NOMO-1 treated with dmso at 0.1 percent for 144 hours (cell line): ENCODE results near the gene CCDC9.

Experiments used
- DNase-seq: peaks from one replicate; lab custom pipeline; 2025; ENCODE audit not compliant: unreplicated experiment; lab: John Stamatoyannopoulos, UW

Gene CCDC9

DNA sequence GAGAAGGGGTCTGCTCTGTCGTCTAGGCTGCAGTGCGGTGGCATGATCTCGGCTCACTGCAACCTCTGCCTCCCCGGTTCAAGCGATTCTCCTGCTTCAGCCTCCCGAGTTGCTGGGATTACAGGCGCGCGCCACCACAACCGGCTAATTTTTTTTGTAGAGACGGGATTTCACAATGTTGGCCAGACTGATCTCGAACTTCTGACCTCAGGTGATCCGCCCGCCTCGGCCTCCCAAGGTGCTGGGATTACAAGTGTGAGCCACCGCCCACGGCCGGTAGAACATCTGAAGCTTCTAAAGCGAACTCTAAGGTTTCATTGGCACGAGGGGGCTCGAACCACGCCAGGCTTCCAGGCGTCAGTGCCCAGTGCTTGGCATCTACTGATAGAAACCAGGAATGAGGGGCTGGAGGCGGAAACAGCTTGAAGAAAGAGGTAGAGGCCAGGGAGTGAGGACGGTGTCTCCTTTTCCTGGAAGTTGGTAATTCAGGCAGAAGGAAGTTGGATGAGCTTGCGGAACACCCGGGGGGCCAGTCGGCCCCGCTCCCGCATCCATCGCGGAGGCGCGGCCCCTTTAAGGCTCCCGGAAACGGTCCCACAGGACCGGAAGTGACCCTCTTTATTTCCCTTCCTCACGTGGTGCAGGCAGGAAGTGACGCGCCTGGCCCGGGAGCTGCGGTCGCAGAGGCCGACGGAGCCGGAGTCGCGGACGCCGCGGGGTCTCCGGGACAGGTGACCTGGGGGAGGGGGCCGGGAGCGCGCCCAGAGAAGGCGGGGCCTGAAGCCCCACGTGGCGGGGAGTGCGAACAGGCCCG is at the start of gene CCDC9:
CCDC9 (plus strand) TSS at position 647 of the 814 bp plus-strand sequence. CDS start 1,876 bp downstream, outside the sequence.
- DNase-seq, result peak; percentile 92

GRCh38 chr19:47209319-47210179 is 46.8 kb upstream of the CCDC9 start:
- DNase-seq, result no peak

DNA sequence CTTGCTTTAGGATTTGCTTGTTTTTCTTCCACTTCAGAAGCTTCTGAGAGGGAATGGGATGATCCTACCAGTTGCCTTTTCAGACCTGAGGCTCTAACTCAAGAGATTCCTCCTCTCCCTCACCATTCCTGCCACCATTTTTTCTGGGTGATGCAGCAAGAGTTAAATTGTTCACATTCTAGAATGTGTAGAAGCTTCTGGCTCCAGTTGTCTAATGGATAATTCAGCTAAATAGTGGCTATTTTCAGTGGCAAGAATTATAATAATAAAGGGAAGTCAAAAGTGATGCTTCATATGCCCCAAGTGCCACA is 46.2 kb upstream of the CCDC9 start:
- DNase-seq, result no peak

DNA sequence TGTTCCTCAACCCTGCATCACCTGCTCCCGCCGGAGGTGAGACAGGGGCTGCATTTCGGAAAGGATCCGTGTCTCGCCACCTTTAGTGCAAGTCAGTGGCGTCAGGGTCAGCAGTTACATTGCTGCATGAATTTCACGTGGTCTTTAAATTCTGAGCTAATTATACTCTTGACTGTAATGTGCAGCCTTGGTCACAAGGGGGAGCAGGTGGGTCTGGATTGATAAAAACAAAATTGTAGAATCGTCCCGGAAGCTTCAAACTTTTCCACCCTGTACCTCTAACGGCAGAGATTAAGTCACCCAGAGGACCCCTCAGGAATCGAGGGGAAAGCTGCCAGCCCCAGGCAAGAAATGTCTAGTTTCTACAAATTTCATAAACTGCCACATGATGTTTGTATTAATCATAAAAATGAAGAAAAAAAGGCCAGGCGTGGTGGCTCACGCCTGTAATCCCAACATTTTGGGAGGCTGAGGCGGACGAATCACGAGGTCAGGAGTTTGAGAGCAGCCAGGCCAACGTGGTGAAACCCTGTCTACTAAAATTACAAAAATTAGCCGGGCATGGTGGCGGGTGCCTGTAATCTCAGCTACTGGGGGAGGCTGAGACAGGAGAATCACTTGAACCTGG is 45.5 kb upstream of the CCDC9 start:
- peak; percentile 63 for DNase-seq

DNA sequence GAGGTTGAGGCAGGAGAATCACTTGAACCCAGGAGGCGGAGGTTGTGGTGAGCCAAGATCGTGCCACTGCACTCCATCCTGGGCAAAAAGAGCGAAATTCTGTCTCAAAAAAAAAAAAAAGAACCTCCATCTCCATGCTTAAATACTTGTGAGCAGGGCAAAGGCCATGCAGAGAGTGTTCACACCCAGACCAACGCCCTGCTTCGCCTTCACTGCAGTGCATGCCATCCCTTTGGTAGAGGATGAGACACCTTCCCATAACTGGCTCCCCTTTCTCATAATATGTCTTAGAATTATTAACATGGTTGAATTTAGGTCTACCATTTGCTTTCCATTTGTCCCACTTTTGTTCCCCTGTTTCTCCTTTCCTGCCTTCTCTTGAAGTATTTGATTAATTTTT is 40.7 kb upstream of the CCDC9 start:
- DNase-seq, result no peak

DNA sequence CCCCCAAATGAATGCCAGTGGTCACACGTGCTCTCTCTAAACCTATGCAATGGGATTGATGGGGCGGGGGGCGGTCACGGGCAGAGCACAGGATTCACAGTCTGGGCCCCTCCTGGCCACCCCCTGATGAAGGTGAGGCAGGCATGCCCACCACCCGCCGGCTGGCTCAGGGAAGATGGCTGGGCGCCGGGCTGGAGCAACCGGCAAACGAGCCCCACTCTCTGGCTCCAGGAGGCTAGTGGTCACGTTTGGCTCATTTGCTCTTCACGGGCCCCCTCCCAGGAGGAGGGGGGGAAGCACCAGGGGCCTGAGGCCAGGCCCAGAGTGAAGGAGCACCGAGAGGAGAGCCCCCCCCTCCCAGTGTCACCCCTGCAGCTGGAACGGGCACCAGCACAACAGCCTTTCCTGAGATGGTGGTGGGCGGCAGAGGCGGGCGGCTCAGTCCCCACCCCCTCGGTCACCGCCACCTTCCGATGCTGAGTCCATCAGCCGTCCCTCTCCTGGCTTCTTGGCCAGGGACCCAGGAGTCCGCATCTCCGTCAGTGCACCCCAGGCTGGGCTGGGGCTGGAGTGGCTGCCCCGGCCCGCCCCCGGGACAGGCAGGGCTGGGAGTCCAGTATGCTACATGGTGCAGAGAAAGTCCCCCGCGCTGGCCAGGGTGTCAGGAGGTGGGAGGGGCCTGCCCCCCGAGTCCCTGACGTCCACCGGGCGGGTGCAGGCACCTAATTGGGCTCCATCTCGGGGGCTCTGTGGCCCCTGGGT is 35.1 kb upstream of the CCDC9 start:
- no peak for DNase-seq

DNA sequence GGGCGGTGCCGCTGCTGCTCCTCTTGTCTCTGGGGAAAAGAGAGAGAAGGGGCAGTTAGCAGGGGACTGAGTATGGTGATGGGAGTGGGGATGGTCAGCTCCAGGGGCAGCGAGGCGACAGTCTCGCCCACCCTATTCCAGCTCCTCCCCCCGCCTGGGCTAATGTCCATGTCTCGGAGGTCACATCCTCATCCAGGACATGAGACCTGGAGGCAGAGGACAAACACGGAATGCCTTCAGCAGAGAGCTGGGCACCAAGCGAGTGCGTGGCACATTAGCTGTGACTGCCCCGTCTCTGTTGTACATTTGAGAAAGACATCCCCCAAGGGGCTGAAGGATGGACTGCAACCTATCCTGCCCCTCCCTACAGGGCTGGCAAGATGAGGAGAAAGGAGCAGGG is 34.4 kb upstream of the CCDC9 start:
- DNase-seq, result no peak

DNA sequence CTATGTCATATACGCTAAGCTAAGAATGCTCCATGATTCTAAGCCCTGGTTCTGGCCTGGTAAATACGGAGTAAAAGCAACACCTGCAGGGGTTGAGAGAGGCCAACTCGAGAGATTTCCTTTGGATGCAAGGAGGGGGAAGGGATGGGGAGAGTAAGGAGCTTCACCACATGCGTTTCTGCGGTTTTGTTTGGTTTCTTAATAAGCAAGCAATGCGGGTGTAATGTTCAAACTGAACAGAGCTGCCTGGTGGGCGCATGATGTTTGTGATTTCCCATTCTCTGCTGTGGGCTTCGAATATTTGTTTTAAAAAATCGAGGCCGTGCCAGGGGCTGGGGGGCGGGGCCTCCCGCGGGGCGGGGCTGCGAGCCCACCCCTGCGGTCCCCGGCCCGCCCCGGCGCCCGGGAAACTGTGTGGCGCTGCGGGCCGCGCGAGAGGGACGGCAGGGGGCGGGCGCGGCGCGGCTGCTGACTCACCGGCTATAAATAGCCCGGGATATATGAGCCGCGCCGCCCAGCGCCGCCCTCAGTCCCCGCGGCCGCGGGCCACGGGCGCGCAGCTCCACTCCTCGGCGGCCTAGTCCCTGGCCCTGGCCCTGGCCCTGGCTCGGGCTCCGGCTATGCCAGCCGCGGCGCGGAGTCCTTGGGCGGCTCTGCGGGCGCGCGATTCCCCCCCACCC is 30.4 kb upstream of the CCDC9 start:
- peak; percentile 55 for DNase-seq

GRCh38 chr19:47226426-47227351 is 29.6 kb upstream of the CCDC9 start:
- peak; percentile 90 for DNase-seq

DNA sequence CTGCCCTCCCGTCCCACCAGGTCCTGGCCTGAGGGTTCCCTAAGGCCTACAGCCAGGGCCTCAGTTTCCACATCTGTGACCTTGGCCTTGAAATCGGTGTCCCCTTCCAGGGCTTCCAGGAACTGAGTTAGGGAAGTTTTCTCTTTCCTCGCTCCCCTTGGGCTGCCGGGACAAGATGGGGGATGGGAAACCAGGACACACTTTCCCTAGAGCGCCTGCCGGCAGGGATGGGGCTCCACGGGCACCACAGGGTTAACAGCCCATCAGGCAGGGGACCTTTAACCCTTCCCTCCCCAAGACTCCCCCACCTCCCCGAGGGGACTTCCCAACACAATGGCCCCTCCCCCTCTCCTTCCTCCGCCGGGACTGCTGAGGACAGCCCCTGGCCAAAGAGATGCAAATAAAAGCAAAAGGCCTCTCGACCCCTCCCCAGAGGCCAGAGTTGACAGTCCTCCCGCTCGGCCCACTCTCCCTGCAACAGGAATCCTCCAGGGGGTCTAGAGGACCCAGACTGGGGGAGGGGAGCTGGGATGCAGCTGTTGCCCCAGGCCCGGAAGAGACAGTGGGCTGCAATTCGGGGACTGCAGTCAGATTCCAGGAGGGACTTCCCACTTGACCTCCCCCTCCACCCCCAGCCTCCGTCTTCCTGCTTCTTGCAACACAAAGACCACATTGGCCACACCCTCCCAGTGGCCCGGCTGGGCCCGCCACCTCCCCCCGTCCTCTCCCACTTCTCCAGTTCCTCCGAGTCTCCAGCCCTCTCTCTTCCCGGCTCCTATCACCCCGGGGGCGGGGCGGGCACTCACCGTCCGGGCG is 28.8 kb upstream of the CCDC9 start:
- DNase-seq, result peak; percentile 74

GRCh38 chr19:47228168-47228936 is 28.0 kb upstream of the CCDC9 start:
- peak; percentile 69 for DNase-seq

- no peak for DNase-seq
These were observed 27.2 kb upstream of the CCDC9 start for GRCh38 chr19:47228937-47229675.

DNA sequence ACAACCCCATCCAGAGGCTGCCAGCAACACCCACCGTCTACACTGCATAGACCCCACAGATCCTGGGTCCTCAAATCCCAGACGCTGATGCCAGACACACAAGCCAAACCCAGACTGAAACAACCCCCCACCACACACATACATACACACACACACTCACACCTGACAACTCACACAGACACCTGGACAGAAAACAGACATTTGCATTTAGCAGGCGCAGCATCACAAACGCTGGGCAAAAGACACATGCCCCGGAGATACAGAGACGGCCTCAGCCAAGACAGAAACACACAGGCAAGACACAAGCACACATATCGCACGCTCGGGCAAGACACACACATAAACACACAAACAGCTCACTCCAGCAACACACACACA is 26.7 kb upstream of the CCDC9 start:
- DNase-seq, result no peak

GRCh38 chr19:47230054-47230920 is 26.0 kb upstream of the CCDC9 start:
- DNase-seq, result no peak

GRCh38 chr19:47230921-47231214 is 25.5 kb upstream of the CCDC9 start, which contains the start of gene BBC3:
Gene BBC3, minus strand, starts transcription at chr19:47231199. Its CDS starts 2,768 bp downstream, at chr19:47228431.
- DNase-seq, result no peak
